ENCODE measurements around the gene DNAJC1. TPM values are rescaled to one million over a fixed set of nuclear protein-coding genes. Genes with fewer than 3 reads are reported as not detected.
"Not testable (repeated sequence)": the region's sequence is repeated elsewhere in the genome, so short reads cannot be mapped to it uniquely, and the experiment has no call there.

Gene DNAJC1
- total RNA-seq, 1 experiment from 2014 or later = 22.0 TPM

DNA sequence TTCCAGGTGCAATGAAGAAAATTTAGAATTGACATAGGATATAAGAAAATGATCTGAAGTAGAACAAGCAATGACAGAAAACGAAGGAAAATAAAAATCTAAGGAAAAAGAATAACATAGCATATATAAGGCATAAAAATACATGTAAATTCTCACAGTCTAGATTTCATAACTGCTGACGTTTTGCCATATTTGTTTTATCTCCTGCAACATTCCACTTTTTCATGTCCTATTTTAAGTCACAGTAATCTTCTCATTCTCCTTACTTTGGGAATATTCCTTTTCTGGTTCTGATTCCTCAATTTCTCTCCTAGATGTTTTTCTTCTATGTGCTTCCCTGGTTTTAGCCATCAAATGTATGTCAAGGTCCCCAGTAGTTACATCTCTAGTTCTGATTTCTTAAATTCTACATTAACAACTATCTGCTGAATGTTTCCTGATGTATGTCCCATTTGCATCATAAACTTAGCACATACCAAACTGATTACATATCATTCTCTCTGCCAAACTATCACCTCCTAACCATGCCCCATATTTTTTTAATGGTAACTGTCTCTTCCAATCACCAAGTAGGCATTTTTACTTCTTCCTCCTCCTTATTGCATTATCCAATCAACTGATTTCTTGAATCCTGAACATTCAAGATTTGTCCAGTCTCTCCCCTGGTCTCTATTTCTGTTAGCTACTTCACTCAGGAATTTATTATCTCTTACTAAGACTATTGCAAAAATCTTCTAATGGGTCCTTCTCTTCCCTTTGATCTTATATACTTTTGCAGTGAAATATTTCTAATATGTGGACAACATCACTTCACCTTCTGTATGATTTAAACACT is 171.3 kb downstream of the DNAJC1 start:
- no peak for DNase-seq (ENCODE audit: low spot score)

- DNase-seq (ENCODE audit: low spot score) = no peak
Measured at GRCh38 chr10:21830037-21830436, 173.5 kb downstream of the DNAJC1 start.

- DNase-seq (ENCODE audit: low spot score) = no peak
Measured at GRCh38 chr10:21827308-21827707, 176.2 kb downstream of the DNAJC1 start.

DNA sequence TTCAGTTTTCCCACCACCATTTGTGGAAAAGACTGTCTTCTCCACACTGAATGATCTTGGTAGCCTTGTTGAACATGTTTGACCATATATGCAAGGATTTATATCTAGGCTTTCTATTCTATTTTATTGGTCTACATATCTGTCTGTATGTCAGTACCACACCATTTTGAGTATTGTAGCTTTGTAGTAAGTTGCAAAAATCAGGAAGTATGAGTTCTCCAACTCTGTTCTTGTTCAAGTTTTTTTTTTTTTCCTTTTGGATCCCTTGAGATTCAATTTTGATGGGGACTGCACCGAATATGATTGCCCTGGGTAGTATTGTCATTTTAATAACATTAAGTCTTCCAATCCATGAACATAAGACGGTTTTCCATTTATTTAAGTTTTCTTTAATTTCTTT is 176.8 kb downstream of the DNAJC1 start:
- no peak for DNase-seq (ENCODE audit: low spot score)

- DNase-seq (ENCODE audit: low spot score) = no peak
Measured at GRCh38 chr10:21825345-21825744, 178.2 kb downstream of the DNAJC1 start.

DNA sequence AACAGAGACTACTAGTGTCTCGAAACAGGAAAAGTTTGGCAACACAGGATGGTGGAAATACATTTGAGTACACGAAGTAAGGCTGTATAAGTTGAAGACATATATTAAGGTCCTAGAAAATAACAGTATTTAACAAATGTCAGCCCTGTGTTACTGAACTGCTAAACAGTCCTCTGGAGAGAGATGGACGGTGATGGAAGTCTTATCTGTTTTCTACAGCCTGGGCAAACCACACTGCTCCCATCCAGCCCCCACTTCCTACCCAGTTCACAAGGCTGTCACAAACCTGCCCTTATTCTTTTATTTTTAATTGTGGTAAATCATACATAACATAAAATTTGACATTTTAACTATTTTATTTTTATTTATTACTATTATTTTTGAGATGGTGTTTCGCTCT is 179.1 kb downstream of the DNAJC1 start:
- DNase-seq (ENCODE audit: low spot score) = no peak

- DNase-seq (ENCODE audit: low spot score) = no peak
Measured at GRCh38 chr10:21823617-21824016, 179.9 kb downstream of the DNAJC1 start.

DNA sequence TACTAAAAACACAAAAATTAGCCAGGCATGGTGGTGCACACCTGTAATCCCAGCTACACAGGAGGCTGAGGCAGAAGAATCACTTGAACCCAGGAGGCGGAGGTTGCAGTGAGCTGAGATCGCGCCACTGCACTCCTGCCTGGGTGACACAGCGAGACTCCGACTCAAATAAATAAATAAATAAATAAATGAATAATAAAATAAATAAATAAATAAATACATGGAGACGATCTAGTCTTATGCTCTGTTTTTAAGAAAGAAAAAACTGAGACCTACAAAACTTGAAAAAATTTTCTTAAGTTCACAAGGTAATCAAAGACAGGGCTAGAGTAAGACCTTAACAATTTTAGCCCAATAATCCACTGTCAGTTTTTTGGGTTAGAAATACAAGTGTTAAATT is 181.3 kb downstream of the DNAJC1 start:
- DNase-seq (ENCODE audit: low spot score) = not testable (repeated sequence)

- no peak for DNase-seq (ENCODE audit: low spot score)
Measured at GRCh38 chr10:21820952-21821351, 182.6 kb downstream of the DNAJC1 start.

- DNase-seq (ENCODE audit: low spot score) = not testable (repeated sequence)
Measured at GRCh38 chr10:21818416-21818815, 185.1 kb downstream of the DNAJC1 start.

DNA sequence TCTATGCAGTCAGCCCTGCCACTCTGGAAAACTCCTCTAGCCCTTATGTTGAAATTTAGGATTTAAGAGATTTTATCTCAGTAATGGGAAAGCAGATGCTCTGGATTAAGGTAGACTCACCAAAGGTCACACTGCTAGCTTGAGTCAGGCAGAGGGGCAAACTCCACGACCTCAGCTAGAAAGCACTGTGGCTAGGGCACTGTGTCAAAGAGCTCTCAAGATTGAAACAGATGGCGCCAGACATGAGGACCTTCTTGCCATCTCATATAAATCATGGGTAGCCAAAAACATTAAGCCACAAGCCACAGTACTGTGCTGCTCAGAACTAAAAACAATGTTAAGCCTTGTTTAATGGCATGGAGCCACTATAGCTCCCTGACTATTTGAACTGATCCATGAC is 188.7 kb downstream of the DNAJC1 start:
- DNase-seq (ENCODE audit: low spot score) = no peak

DNA sequence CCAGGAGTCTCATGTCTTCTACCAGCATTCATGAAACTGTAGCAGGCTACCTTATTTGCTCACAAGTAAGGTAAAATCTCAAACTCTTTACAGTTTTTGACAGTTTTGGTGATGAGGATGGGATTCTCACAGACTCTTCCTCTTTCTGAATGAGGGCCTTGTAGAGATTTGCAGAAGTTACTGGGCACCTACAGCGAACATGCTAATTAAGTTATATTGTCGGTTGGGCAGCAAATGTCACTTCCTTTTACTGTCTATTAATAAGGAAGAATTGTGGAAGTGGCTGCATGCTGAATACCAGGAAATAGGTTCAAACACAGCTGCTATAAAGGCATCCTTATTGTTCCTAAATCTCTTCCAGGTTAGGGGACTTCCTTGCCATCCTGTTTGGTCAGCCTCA is 189.6 kb downstream of the DNAJC1 start:
- no peak for DNase-seq (ENCODE audit: low spot score)

- DNase-seq (ENCODE audit: low spot score) = no peak
Measured at GRCh38 chr10:21811245-21811585, 192.3 kb downstream of the DNAJC1 start.

GRCh38 chr10:21810582-21811244 is 192.8 kb downstream of the DNAJC1 start:
- DNase-seq (ENCODE audit: low spot score) = no peak

DNA sequence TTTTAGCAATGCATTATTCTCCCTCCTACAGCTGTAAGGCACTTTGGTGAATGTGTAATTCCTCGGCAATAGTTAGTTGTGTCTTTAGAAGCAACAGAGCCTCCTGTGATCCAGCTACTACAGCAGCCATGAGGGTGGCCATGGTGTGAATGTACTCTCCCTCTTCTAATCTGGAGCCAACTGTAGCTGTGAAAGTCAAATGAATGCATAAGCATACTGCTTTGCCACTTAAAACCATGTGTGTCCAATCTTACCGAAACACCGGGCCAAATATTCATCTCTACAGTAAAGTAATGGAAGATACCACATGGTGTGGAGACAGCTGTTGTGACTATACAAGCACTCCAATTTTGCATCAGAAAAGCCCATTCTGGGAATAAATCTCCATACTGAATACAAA is 195.0 kb downstream of the DNAJC1 start:
- DNase-seq (ENCODE audit: low spot score) = no peak

DNA sequence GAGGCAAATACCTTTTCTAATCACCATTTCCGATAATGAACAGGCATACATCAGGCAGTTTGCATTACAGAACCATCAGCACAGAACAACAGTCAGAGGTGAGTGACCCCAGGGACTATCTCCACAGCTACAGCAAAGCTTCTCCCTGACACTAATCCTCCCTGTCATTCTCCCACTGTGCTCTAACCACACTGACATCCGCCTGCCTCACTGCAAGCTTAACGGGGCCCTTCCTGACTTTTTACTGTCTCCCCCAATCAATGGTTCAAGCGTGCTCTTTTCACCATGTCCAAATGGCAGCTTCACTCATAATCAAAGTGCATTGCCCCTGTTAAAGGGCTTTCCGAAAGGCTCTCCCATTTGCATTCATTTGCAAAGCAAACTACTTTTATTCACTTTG is 196.3 kb downstream of the DNAJC1 start:
- no peak for DNase-seq (ENCODE audit: low spot score)

GRCh38 chr10:21803374-21803773 is 200.2 kb downstream of the DNAJC1 start:
- DNase-seq (ENCODE audit: low spot score) = no peak

DNA sequence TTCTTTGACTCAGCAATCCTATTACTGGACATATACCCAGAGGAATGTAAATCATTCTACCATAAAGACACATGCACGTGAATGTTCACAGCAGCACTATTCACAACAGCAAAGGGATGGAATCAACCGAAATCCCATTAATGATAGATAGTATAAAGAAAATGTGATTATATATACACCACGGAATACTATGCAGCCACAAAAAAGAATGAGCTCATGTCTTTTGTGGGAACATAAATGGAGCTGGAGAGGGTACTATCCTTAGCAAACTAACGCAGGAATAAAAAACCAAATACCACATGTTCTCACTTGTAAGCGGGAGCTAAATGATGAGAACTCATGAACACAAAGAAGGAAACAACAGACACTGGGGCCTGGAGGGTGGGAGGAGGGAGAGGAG is 201.9 kb downstream of the DNAJC1 start:
- no peak for DNase-seq (ENCODE audit: low spot score)

DNA sequence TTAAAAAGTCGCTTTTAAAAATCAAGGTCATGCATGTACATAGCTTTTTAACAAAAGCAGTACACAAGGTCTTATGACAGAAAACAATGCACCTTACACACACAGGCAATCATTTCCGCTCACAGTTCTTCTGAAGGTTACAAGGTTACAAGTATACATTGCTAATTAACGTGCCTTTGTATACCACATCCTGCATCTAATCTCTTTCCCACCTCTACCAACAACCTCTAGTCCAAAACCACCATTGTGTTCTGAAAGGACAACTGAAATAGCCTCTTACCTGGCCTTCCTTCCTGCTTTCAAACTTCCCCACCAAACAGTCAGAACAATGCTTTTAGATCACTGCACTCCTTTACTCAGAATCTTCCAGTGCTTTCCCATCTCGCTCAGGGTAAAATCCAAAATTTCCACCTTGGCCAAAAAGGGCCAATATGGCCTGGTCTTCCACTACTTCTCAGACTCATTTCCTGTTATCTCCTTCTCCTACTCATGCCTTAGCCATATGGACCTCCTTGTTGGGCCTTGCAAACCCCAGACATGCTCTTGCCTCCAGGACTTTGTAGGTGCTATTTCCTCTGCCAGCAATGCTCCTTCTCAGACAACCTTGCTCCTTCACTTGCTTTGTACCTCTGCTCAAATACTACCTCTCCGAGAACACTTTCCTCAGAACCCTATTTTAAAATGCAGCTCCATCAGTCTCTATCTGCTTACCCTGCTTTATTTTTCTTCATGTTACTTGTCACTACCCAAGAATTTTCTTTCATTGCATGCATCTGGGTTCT is 205.4 kb downstream of the DNAJC1 start:
- no peak for DNase-seq (ENCODE audit: low spot score)

DNA sequence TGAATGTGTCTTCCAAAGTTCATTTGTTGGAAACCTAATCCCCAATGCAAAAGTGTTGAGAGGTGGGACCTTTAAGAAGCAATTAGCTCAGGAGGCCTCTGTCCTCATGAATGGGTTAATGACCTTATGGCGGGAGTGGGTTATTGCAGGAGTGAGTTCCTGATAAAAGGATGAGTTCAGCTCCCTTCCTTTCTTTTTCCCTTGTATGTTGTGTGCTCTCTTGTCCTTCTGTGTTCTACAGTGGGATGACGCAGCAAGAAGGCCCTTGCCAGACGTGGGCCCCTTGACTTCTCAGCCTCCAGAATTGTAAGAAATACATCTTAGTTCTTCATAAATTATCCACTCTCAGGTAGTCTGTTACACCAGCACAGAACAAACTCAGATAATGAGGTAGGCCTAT is 206.0 kb downstream of the DNAJC1 start:
- no peak for DNase-seq (ENCODE audit: low spot score)

GRCh38 chr10:21791276-21791675 is 212.3 kb downstream of the DNAJC1 start:
- no peak for DNase-seq (ENCODE audit: low spot score)

DNA sequence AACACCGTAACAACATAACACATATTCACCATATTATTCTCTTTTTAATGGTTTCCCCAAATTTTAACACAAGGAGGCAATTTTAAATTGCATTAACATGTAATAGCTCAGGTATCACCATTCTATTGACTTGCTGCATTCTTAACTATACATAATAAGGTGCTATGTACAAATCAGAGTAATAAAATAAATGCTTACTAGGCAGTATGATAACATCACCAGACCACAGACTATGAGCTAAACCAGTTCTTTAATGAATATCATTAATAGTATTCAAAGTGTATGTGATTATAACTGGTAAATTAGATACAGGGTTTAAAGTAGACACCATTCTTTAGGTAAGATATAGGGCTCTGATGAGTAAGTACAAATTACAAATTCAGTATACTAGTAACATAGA is 226.6 kb downstream of the DNAJC1 start:
- DNase-seq (ENCODE audit: low spot score) = no peak

- no peak for DNase-seq (ENCODE audit: low spot score)
Measured at GRCh38 chr10:21771219-21771618, 232.3 kb downstream of the DNAJC1 start.
